Activated CD8-positive, alpha-beta memory T cell treated with anti-CD3 and anti-CD28 coated beads, Interleukin-2, amount 50 U/mL, for 24 hours (primary cell): ENCODE data around the gene DOHH.

Experiments used
- DNase-seq: peaks from one replicate; pipeline ENCODE4 v3.0.0-alpha.2; 2020; ENCODE audit errors: extremely low read depth

DOHH gene

GRCh38 chr19:3503036-3503572 lies 2.6 kb upstream of the DOHH start:
- DNase-seq: no peak

- DNase-seq: no peak
These were observed 1.3 kb upstream of the DOHH start for GRCh38 chr19:3501780-3502179.

- no peak for DNase-seq
These were observed 591 bp downstream of the DOHH start for GRCh38 chr19:3499738-3500428.

- DNase-seq: no peak
These were observed 2.5 kb downstream of the DOHH start for GRCh38 chr19:3497757-3498520.

- no peak for DNase-seq
These were observed 3.8 kb downstream of the DOHH start for GRCh38 chr19:3496392-3497273.

GRCh38 chr19:3494559-3494958 lies 5.9 kb downstream of the DOHH start:
- no peak for DNase-seq

GRCh38 chr19:3494051-3494450 lies 6.4 kb downstream of the DOHH start:
- DNase-seq: no peak

- no peak for DNase-seq
These were observed 6.8 kb downstream of the DOHH start for GRCh38 chr19:3493651-3494050.

- DNase-seq: no peak
These were observed 7.6 kb downstream of the DOHH start for GRCh38 chr19:3492919-3493318.

GRCh38 chr19:3492131-3492839 lies 8.2 kb downstream of the DOHH start:
- no peak for DNase-seq

GRCh38 chr19:3491396-3492119 lies 8.9 kb downstream of the DOHH start:
- DNase-seq: no peak

GRCh38 chr19:3483226-3483628 lies 17.2 kb downstream of the DOHH start, which contains the start of gene SMIM44:
Gene SMIM44 (minus strand): TSS chr19:3483441. CDS start chr19:3483403, 38 bp downstream.
- DNase-seq: no peak

GRCh38 chr19:3482507-3483225 lies 17.8 kb downstream of the DOHH start:
- no peak for DNase-seq

- DNase-seq: no peak
These were observed 19.0 kb downstream of the DOHH start for GRCh38 chr19:3481241-3482090.

GRCh38 chr19:3480383-3481091 lies 19.9 kb downstream of the DOHH start, which contains the start of gene SMIM24:
Gene SMIM24 (minus strand): TSS chr19:3480525. CDS start chr19:3480463, 62 bp downstream.
- no peak for DNase-seq

GRCh38 chr19:3479834-3480215 lies 20.6 kb downstream of the DOHH start:
- DNase-seq: no peak

- DNase-seq: no peak
These were observed 21.2 kb downstream of the DOHH start for GRCh38 chr19:3479177-3479833.
